ENCODE data around the gene ATP5F1E. TPM values are rescaled to one million over a fixed set of nuclear protein-coding genes. Genes with fewer than 3 reads are reported as not detected.

ATP5F1E gene
- total and polyA plus RNA-seq, 2 of the 4 experiments (the other 2 are of a cell fraction): 3.8 to 34.5 TPM

- WGBS, 2 experiments (ENCODE audit: extremely low coverage in 2 of 2, insufficient read length in 1 of 2): no CpG with 5 or more reads among the region's 4 CpGs
- no peak overlapping the region for H3K23ac ChIP-seq (ENCODE audit: low read depth, low read length)
- TF ChIP-seq RAD21 (IDR thresholded peaks at IDR 0.05; ENCODE audit: low read length) (no peak), SMC3 (IDR thresholded peaks at IDR 0.05; ENCODE audit: low read depth, low read length) (no peak), RFX5 (IDR thresholded peaks at IDR 0.05; ENCODE audit: low read depth, low read length) (no peak), NFE2L2 (IDR thresholded peaks at IDR 0.05; ENCODE audit: low read depth, low read length) (no peak), CHD1 (IDR thresholded peaks at IDR 0.05; ENCODE audit: low read depth, low read length) (no peak), POLR2A (IDR thresholded peaks at IDR 0.05; ENCODE audit: low read depth, low read length) (no peak), MAFK (IDR thresholded peaks at IDR 0.05; ENCODE audit: low read depth, low read length) (no peak), MAZ (IDR thresholded peaks at IDR 0.05; ENCODE audit: borderline replicate concordance, low read depth, low read length) (no peak), MXI1 (IDR thresholded peaks at IDR 0.05; ENCODE audit: borderline replicate concordance, low read depth, low read length) (no peak)
- TF ChIP-seq, protein P1, sequence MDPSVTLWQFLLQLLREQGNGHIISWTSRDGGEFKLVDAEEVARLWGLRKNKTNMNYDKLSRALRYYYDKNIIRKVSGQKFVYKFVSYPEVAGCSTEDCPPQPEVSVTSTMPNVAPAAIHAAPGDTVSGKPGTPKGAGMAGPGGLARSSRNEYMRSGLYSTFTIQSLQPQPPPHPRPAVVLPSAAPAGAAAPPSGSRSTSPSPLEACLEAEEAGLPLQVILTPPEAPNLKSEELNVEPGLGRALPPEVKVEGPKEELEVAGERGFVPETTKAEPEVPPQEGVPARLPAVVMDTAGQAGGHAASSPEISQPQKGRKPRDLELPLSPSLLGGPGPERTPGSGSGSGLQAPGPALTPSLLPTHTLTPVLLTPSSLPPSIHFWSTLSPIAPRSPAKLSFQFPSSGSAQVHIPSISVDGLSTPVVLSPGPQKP (IDR thresholded peaks at IDR 0.05; ENCODE audit: borderline replicate concordance, low read depth, low read length): no peak
- no peaks in the 10 kb centered on the region for H4K20me1 ChIP-seq (ENCODE audit: insufficient read depth, low read length)
- CTCF ChIA-PET: interaction anchor here (0.9 kb wide), 1 partner anchor 12 kb away, joined by 3 read pairs; no protein-coding TSS in a partner anchor
- DNase-seq: no peak
- BruUV-seq (replicated peaks): no TSS peak
- H2BK20ac ChIP-seq (ENCODE audit: low read depth, low read length): no peak overlapping the region
- no peaks in the 10 kb centered on the region for H3K36me3 ChIP-seq (ENCODE audit: control insufficient read depth, insufficient read depth, low read length)
- dilution Hi-C loops (cut with HindIII; ENCODE audit: low sequenced_read_pairs, unreplicated experiment): no loop called here
- no peak overlapping the region for H3K4ac ChIP-seq (ENCODE audit: low read depth, low read length)
- H2AK5ac ChIP-seq (ENCODE audit: low read depth, low read length): no peak overlapping the region
- in situ Hi-C loops (cut with MboI; ENCODE audit: low sequenced_read_pairs): no loop called here
- H3K56ac ChIP-seq (ENCODE audit: extremely low read depth, insufficient read depth, low read length): no peak overlapping the region
- no peak overlapping the region for H3K27ac ChIP-seq (ENCODE audit: insufficient read depth, low read length)
- intact Hi-C loops (cut with micrococcal nuclease): no loop called here
- H3K9ac ChIP-seq (ENCODE audit: low read depth, low read length): no peak overlapping the region
- no peaks in the 10 kb centered on the region for H3K4me1 ChIP-seq (ENCODE audit: control insufficient read depth, insufficient read depth, low read length)
- ATAC-seq (ENCODE audit: low read depth): no peak
- no peak overlapping the region for H4K5ac ChIP-seq (ENCODE audit: low read depth, low read length)
- H4K91ac ChIP-seq (ENCODE audit: insufficient read depth, low read depth, low read length): no peak overlapping the region
- no peak overlapping the region for H2AFZ ChIP-seq (replicated peaks; ENCODE audit: low read length, poor library complexity)
- no peak overlapping the region for H3K4me2 ChIP-seq (ENCODE audit: low read depth, low read length)
- no peaks in the 10 kb centered on the region for H3K9me3 ChIP-seq (ENCODE audit: control insufficient read depth, insufficient read depth, low read length)
- H2BK120ac ChIP-seq (ENCODE audit: low read depth, low read length): no peak overlapping the region
- no peak overlapping the region for H2BK15ac ChIP-seq (ENCODE audit: low read depth, low read length)
- no peak overlapping the region for H3K14ac ChIP-seq (replicated peaks; ENCODE audit: low read depth, low read length)
- H2BK5ac ChIP-seq (ENCODE audit: low read depth, low read length, poor library complexity, severe bottlenecking): no peak overlapping the region
- POLR2A ChIA-PET (ENCODE audit: unreplicated experiment): no interaction called here
- H3K27me3 ChIP-seq (ENCODE audit: control insufficient read depth, insufficient read depth, low read length): peaks cover 16% of the 10 kb centered on the region
- no peaks in the 10 kb centered on the region for H3K9me1 ChIP-seq (ENCODE audit: insufficient read depth, low read length)
- no peaks in the 10 kb centered on the region for H3K79me1 ChIP-seq (ENCODE audit: low read depth in 1 of 2, low read length in 2 of 2)
- H4K8ac ChIP-seq (ENCODE audit: low read depth in 2 of 2, low read length in 2 of 2): no peak overlapping the region
- no peak overlapping the region for H3K4me3 ChIP-seq (ENCODE audit: insufficient read depth, low read depth, low read length)
- no peak overlapping the region for H3K18ac ChIP-seq (ENCODE audit: low read depth, low read length)
- H2AK9ac ChIP-seq (replicated peaks; ENCODE audit: low read depth, low read length, poor library complexity): no peak overlapping the region
Observed at GRCh38 chr20:59075934-59076508, 43.9 kb upstream of the ATP5F1E start.
